ENCODE results near the gene GLB1L.
"Not testable (repeated sequence)": the region's sequence is repeated elsewhere in the genome, so short reads cannot be mapped to it uniquely, and the experiment has no call there.

Gene GLB1L

DNA sequence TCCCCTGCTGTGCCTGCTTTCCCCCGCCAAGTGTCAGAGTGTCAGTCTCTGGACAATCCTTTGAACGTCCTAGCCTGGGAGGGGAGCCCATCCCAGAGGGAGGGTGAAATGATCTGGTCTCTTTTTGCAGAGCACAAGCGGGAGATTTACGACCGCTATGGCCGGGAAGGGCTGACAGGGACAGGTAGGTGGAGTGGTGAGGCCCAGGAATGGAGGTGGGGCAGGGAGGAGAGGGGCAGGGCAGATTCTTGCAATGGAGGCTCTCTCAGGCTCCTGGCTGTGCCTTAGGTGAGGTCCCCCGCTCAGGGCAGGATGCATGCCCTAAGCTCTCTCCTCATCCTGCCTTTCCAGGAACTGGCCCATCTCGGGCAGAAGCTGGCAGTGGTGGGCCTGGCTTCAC lies 36.3 kb upstream of the GLB1L start:
- no peak for DNase-seq (ENCODE audit: low read depth in 2 of 3, low spot score in 1 of 3)

DNA sequence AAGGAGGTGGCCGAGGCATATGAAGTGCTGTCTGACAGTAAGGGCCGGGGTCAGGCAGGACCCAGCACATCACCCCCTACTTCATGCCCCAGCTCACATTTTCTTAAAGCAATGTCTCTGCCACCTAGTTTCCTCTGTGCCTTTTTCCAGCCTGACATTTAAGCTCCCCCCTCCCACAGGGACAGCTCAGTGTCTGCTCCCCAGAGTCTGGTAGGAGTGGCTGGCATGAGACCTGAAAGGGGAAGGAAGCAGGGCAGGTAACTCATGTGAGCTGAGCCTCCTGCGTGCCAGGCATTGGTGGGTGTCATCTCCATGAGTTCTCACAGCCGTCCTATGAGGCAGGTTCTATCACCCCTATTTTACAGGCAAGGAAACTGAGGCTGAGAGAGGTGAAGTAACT lies 35.4 kb upstream of the GLB1L start:
- no peak for DNase-seq (ENCODE audit: low read depth in 2 of 3, low spot score in 1 of 3)

- no peak for DNase-seq (ENCODE audit: low read depth in 2 of 3, low spot score in 1 of 3)
Observed at GRCh38 chr2:219279916-219280516, 34.8 kb upstream of the GLB1L start.

- DNase-seq (ENCODE audit: low read depth in 2 of 3, low spot score in 1 of 3) = peak; percentile 97 to 99 (median 99)
Observed at GRCh38 chr2:219279151-219279915, 34.1 kb upstream of the GLB1L start, which contains the start of gene DNAJB2. Gene DNAJB2, plus strand, starts transcription at chr2:219279366. Its CDS starts 468 bp downstream, at chr2:219279834.

DNA sequence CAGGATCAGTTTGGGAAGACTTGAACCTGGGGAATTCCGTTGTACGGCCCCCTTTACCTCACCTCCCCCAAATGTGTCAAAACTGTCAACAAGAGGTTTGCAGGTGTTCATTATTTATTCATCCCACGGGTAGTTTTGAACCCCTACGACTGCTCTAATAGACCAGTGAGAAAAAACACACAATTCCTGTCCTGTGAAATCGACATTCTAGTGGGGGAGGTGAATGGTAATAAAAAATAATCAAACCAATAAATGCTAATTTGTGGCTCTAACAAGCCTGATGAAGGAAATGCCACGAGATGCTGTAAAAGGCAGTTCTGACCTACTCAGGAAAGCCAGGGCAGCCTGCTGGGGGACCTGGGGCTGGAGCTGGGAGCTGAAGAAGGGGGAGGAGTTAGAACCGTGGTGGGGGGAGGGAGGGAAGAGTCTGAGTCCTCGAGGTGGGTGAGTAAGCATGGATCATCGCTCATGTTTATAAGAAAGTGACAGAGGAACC lies 33.5 kb upstream of the GLB1L start:
- DNase-seq (ENCODE audit: low read depth in 2 of 3, low spot score in 1 of 3) = no peak

GRCh38 chr2:219277703-219278654 lies 32.7 kb upstream of the GLB1L start:
- DNase-seq (ENCODE audit: low read depth in 2 of 3, low spot score in 1 of 3) = peak; percentile 60 to 79 (median 61)

GRCh38 chr2:219274361-219274921 lies 29.2 kb upstream of the GLB1L start:
- no peak for DNase-seq (ENCODE audit: low read depth in 2 of 3, low spot score in 1 of 3)

GRCh38 chr2:219273937-219274336 lies 28.7 kb upstream of the GLB1L start:
- DNase-seq (ENCODE audit: low read depth in 2 of 3, low spot score in 1 of 3) = no peak

DNA sequence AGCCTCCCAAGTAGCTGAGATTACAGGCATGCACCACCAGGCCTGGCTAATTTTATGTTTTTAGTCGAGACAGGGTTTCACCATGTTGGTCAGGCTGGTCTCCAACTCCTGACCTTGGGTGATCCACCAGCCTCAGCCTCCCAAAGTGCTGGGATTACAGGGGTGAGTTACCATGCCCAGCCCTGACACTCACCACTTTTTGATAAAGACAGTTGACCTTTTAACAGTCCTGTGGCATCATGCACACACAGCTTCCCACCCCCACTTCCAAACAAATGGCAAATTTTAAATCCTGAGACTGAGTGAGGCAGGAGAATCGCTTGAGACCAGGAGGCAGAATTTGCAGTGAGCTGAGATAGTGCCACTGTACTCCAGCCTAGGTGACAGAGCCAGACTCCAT lies 27.8 kb upstream of the GLB1L start:
- no peak for DNase-seq (ENCODE audit: low read depth in 2 of 3, low spot score in 1 of 3)

DNA sequence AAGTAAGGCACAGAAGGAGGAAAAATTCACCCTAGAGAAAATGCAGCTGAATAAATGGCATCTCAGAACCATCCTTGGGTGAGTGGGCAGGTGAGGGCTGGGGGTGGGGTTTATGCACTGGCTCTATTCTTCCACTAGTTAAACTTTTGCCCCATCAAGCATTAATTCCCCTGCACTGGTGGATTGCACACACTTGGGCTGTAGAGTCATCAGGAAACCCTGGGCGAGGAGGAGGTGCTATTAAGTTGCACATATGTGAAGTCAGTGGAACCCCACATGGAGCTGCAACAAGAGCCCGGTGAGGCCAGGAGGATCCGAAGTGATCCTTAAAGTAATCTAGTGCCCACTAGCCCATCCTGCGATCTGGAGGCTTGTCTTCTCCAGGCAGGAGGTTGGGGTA lies 27.1 kb upstream of the GLB1L start:
- DNase-seq (ENCODE audit: low read depth in 2 of 3, low spot score in 1 of 3) = no peak

GRCh38 chr2:219271021-219271420 lies 25.8 kb upstream of the GLB1L start:
- DNase-seq (ENCODE audit: low read depth in 2 of 3, low spot score in 1 of 3) = no peak

- no peak for DNase-seq (ENCODE audit: low read depth in 2 of 3, low spot score in 1 of 3)
Observed at GRCh38 chr2:219270055-219270372, 24.8 kb upstream of the GLB1L start.

GRCh38 chr2:219269362-219270054 lies 24.3 kb upstream of the GLB1L start:
- no peak for DNase-seq (ENCODE audit: low read depth in 2 of 3, low spot score in 1 of 3)

DNA sequence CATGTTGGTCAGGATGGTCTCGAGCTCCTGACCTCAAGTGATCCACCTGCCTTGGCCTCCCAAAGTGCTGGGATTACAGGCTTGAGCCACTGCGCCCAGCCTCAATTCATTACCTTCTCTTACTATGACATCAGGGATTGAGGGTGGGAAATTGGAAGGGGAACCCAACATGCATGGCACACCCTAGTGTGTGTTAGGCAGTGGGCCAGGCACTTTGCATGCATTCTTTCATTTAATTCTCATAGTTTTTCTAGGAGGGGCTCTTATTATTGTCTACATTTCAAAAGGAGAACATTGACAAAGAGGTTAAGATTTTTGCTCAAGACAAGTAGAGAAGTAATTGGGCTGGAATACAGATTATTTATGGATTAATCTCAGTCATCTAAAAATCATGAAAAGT lies 23.1 kb upstream of the GLB1L start:
- no peak for DNase-seq (ENCODE audit: low read depth in 2 of 3, low spot score in 1 of 3)

- DNase-seq (ENCODE audit: low read depth in 2 of 3, low spot score in 1 of 3) = no peak
Observed at GRCh38 chr2:219266886-219267285, 21.6 kb upstream of the GLB1L start.

- no peak for DNase-seq (ENCODE audit: low read depth in 2 of 3, low spot score in 1 of 3)
Observed at GRCh38 chr2:219266232-219266631, 21.0 kb upstream of the GLB1L start.

GRCh38 chr2:219261024-219261855 lies 16.0 kb upstream of the GLB1L start:
- DNase-seq (ENCODE audit: low read depth in 2 of 3, low spot score in 1 of 3) = no peak

DNA sequence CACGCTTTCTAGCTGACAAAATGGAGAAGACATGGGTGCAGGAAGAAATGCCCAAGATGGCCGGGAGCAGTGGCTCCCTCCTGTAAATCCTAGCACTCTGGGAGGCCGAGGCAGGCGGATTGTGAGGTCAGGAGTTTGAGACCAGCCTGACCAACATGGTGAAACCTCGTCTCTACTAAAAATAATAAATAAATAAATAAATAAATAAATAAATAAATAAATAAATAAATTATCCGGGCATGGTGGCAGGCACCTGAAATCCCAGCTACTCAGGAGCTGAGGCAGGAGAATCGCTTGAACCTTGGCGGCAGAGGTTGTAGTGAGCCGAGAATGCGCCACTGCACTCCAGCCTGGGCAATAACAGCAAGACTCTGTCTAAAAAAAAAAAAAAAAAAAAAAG lies 13.7 kb upstream of the GLB1L start:
- DNase-seq (ENCODE audit: low read depth in 2 of 3, low spot score in 1 of 3) = not testable (repeated sequence)

DNA sequence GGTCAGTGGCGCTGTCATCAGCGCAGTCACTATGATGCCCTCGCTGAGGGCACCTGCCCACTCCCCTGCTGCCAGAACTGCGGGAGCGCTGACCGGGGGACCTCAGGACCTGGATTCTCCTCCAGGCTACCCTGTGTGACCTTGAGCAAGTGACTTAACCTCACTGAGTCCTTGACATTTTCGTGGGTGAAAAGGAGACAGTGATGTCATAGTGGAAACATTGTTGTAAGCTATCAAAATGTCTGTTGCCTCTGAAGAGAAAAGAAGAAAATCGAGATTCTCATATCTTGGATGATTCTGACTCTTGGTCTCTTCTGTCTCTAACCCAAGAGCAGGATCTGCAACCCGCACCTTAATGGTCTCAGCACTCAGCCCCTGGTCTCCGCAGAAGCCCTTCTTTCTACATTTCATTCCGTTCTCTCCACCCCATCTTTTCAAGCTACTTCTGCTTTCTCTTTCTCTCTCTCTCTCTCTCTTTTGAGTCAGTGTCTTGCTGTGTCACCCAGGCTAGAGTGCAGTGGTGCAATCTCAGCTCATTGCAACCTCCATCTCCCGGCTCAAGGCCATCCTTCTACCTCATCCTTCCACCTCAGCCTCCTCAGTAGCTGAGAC lies 9.5 kb upstream of the GLB1L start:
- DNase-seq (ENCODE audit: low read depth in 2 of 3, low spot score in 1 of 3) = peak in 1 of 3 donors; percentile 34

All from stimulated activated CD4-positive, alpha-beta T cell treated with anti-CD3 and anti-CD28 coated beads, Interleukin-12 subunit alpha, Interleukin-12 subunit beta, amount 100 ng/mL, for 48 hours (primary cell).